ENCODE results near the gene FAM193B. TPM values are rescaled to one million over a fixed set of nuclear protein-coding genes. Genes with fewer than 3 reads are reported as not detected.

Gene FAM193B
- total and polyA plus RNA-seq, 4 donors, result 49.0 to 139 (median 81.4) TPM

DNA sequence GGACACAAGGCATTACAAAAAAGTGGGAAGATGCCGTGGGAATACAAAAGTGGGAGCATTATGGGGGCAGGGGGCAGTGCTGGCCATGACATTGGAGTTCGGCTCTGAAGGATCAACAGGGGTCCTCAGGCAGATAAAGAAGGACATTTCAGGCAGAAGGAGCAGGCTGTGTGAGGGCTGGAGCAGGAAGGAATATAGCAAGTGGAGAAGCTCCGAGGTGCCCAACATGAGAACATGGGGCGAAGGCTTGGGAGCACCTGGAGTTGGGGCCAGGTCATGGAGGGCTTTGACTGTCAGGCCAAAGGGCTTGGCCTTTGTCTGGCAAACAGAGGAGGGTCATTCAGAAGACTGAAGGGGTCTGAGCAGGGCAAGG is 48.1 kb upstream of the FAM193B start:
- Histone ChIP-seq H3K4me3 (no peak overlapping the region), H3K4me1 (ENCODE audit: control insufficient read depth in 5 of 5, insufficient read depth in 5 of 5, low read length in 5 of 5) (peaks cover 0 to 14% (median 7%) of the 10 kb centered on the region in 5 donors), H3K27ac (ENCODE audit: low read depth in 1 of 2, low read length in 1 of 2) (no peak overlapping the region), H3K27me3 (ENCODE audit: control insufficient read depth in 3 of 3, insufficient read depth in 3 of 3, low read length in 2 of 3) (no peaks in the 10 kb centered on the region), H3K9me3 (ENCODE audit: control insufficient read depth in 4 of 4, insufficient read depth in 3 of 4, low read length in 3 of 4) (no peaks in the 10 kb centered on the region), H3K9ac (ENCODE audit: insufficient read depth in 1 of 2, low read length in 2 of 2) (no peak overlapping the region), H3K36me3 (ENCODE audit: control insufficient read depth in 4 of 4, insufficient read depth in 4 of 4, low read length in 4 of 4) (no peaks in the 10 kb centered on the region)
- 94 to 98% methylated on average over 4 of the region's 4 CpGs for WGBS, 2 donors
- no peak for DNase-seq
- TF ChIP-seq, protein P1, sequence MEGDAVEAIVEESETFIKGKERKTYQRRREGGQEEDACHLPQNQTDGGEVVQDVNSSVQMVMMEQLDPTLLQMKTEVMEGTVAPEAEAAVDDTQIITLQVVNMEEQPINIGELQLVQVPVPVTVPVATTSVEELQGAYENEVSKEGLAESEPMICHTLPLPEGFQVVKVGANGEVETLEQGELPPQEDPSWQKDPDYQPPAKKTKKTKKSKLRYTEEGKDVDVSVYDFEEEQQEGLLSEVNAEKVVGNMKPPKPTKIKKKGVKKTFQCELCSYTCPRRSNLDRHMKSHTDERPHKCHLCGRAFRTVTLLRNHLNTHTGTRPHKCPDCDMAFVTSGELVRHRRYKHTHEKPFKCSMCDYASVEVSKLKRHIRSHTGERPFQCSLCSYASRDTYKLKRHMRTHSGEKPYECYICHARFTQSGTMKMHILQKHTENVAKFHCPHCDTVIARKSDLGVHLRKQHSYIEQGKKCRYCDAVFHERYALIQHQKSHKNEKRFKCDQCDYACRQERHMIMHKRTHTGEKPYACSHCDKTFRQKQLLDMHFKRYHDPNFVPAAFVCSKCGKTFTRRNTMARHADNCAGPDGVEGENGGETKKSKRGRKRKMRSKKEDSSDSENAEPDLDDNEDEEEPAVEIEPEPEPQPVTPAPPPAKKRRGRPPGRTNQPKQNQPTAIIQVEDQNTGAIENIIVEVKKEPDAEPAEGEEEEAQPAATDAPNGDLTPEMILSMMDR (IDR thresholded peaks at IDR 0.05; ENCODE audit: control extremely low read depth, extremely low read depth), result no peak
- no peak for ATAC-seq (ENCODE audit: insufficient read depth, low FRiP score)

DNA sequence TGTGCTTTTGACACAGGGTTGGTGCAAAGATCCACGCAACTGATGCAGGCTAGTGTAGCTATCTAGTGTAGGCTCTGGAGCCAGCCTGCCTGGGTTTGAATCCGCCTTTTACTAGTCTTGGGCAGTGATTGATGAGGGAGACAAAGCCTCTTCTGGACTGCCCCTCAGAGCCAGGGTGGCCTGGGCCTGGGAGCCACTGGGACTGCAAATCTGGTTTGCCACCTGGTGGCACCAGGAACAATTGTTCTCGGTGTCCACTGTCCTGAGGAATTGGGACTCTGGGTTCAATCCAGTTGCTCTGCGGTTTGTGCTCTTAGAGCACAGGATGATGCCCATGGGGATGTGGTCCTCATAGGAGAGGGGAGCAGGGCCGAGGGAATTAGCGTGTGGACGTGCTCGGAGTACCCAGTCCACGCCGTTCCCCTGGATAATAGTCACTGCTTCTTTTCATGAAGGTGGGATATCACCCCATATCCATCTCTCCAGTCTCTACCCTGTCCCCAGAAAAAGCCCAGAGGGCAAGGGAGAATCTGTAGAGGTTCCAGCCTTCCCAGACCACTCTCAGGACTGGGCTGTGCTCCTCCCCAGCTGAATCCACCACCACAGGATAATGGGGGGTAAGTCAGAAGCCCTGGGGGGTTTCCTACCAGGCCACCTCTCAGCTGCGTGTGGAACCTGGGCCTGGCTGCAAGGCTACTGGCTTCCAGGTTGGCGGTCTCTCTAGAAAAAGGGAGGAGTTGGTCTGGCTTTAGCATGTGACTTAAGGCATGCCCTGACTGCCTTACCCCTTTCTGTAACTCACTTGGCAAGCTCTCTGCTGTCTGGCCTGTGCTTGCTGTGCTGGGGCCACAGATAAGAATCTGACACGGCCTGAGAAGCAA is 47.5 kb upstream of the FAM193B start:
- Histone ChIP-seq H3K4me1 (ENCODE audit: control insufficient read depth in 5 of 5, insufficient read depth in 5 of 5, low read length in 5 of 5) (peaks cover 0 to 9% (median 4%) of the 10 kb centered on the region in 5 donors), H3K36me3 (ENCODE audit: control insufficient read depth in 4 of 4, insufficient read depth in 4 of 4, low read length in 4 of 4) (no peaks in the 10 kb centered on the region), H3K27me3 (ENCODE audit: control insufficient read depth in 3 of 3, insufficient read depth in 3 of 3, low read length in 2 of 3) (no peaks in the 10 kb centered on the region), H3K9ac (ENCODE audit: insufficient read depth in 1 of 2, low read length in 2 of 2) (peak overlapping the region in 1 of 2 donors; percentile 53), H3K4me3 (no peak overlapping the region), H3K27ac (ENCODE audit: low read depth in 1 of 2, low read length in 1 of 2) (no peak overlapping the region), H3K9me3 (ENCODE audit: control insufficient read depth in 4 of 4, insufficient read depth in 3 of 4, low read length in 3 of 4) (no peaks in the 10 kb centered on the region)
- DNase-seq (no peak), ATAC-seq (ENCODE audit: insufficient read depth, low FRiP score) (no peak)
- 91 to 93% methylated on average over 13 of the region's 13 CpGs for WGBS, 2 donors
- TF ChIP-seq, protein P1 (IDR thresholded peaks at IDR 0.05; ENCODE audit: control extremely low read depth, extremely low read depth), result no peak

DNA sequence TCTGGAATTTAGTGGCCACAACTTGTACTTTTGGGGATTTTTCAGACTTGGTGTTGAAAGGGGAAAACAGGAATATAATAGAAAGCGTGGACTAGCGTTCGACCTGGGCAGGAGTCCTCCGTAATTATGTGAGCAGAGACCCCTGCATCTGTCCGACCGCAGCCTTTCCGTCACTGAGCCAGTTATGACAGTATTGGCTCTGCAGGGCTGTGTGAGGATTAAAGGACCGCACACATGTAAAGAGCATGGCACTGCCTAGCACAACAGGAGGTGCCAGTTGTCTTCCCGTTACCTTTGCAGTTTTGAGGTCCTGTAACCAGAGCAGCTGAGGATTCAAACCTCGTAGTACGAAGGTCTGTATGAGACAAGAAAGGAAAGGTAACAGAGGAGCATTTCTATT is 46.8 kb upstream of the FAM193B start:
- no peaks in the 10 kb centered on the region for H3K9me3 ChIP-seq (ENCODE audit: control insufficient read depth in 4 of 4, insufficient read depth in 3 of 4, low read length in 3 of 4)

More for the DNA sequence above, 46.8 kb upstream of the FAM193B start:
- ATAC-seq (ENCODE audit: insufficient read depth, low FRiP score) (no peak), DNase-seq (no peak)
- Histone ChIP-seq H3K27me3 (ENCODE audit: control insufficient read depth in 3 of 3, insufficient read depth in 3 of 3, low read length in 2 of 3) (no peaks in the 10 kb centered on the region), H3K36me3 (ENCODE audit: control insufficient read depth in 4 of 4, insufficient read depth in 4 of 4, low read length in 4 of 4) (peaks cover 0 to 6% (median 0%) of the 10 kb centered on the region in 4 donors), H3K27ac (ENCODE audit: low read depth in 1 of 2, low read length in 1 of 2) (no peak overlapping the region), H3K4me1 (ENCODE audit: control insufficient read depth in 5 of 5, insufficient read depth in 5 of 5, low read length in 5 of 5) (peaks cover 0 to 9% (median 4%) of the 10 kb centered on the region in 5 donors), H3K9ac (ENCODE audit: insufficient read depth in 1 of 2, low read length in 2 of 2) (peak overlapping the region; percentile 52 to 53), H3K4me3 (no peak overlapping the region)
- TF ChIP-seq, protein P1 (IDR thresholded peaks at IDR 0.05; ENCODE audit: control extremely low read depth, extremely low read depth), result no peak
- 91 to 94% methylated on average over 11 of the region's 11 CpGs for WGBS, 2 donors

Data from lung (tissue), 12 donors.